Loucy (cell line): ENCODE data around the gene ERC1.
"Not testable (repeated sequence)": the region's sequence is repeated elsewhere in the genome, so short reads cannot be mapped to it uniquely, and the experiment has no call there.

Experiments used
- H2AFZ ChIP-seq: fragments of 200-600 bp; sonication (generic); 2 replicates; pipeline ENCODE4 v1.6.0; 2016; ENCODE audit warnings: antibody characterized with exemption, mild to moderate bottlenecking, low read length, moderate library complexity
- H3F3A ChIP-seq: fragments of 200-600 bp; 2 replicates; pipeline ENCODE4 v1.6.0; 2016; ENCODE audit warnings: antibody characterized with exemption, low read depth, mild to moderate bottlenecking
- H3K27me3 ChIP-seq: fragments of 200-600 bp; sonication (generic); 2 replicates; pipeline ENCODE4 v1.6.1; 2014; ENCODE audit warnings: low read length, mild to moderate bottlenecking; ENCODE audit not compliant: insufficient read depth, poor library complexity, severe bottlenecking
- H3K36me3 ChIP-seq: fragments of 200-600 bp; sonication (generic); 2 replicates; pipeline ENCODE4 v1.6.1; 2016; ENCODE audit warnings: low read length; ENCODE audit not compliant: insufficient read depth
- H3K4me1 ChIP-seq: fragments of 200-600 bp; sonication (generic); 2 replicates; pipeline ENCODE4 v1.5.1; 2014; ENCODE audit warnings: low read length, mild to moderate bottlenecking; ENCODE audit not compliant: insufficient read depth, poor library complexity, severe bottlenecking
- H3K4me2 ChIP-seq: fragments of 200-600 bp; sonication (generic); 2 replicates; pipeline ENCODE4 v1.6.0; 2014; ENCODE audit warnings: antibody characterized with exemption, low read length, low read depth, mild to moderate bottlenecking; ENCODE audit not compliant: poor library complexity, severe bottlenecking
- H3K4me3 ChIP-seq: fragments of 200-600 bp; sonication (generic); 2 replicates; pipeline ENCODE4 v1.5.1; 2014; ENCODE audit warnings: low read length, mild to moderate bottlenecking, mixed read lengths; ENCODE audit not compliant: poor library complexity, severe bottlenecking
- H3K79me2 ChIP-seq: fragments of 200-600 bp; sonication (generic); 2 replicates; pipeline ENCODE4 v1.6.1; 2014; ENCODE audit warnings: low read length; ENCODE audit not compliant: insufficient read depth
- H3K9ac ChIP-seq: fragments of 200-600 bp; sonication (generic); 2 replicates; pipeline ENCODE4 v1.6.0; 2014; ENCODE audit warnings: mild to moderate bottlenecking, low read depth, low read length, moderate library complexity; ENCODE audit not compliant: poor library complexity, severe bottlenecking
- H3K9me2 ChIP-seq: fragments of 200-600 bp; sonication (generic); replicated peaks from 2 replicates; pipeline ENCODE4 v1.6.1; 2016; ENCODE audit warnings: low read depth, low read length, mixed read lengths
- H3K9me3 ChIP-seq: fragments of 200-600 bp; sonication (generic); 2 replicates; pipeline ENCODE4 v1.6.1; 2014; ENCODE audit warnings: mild to moderate bottlenecking, antibody characterized with exemption, low read length, low read depth; ENCODE audit not compliant: insufficient read depth
- H4K20me1 ChIP-seq: fragments of 200-600 bp; sonication (generic); 2 replicates; pipeline ENCODE4 v1.6.0; 2014; ENCODE audit warnings: antibody characterized with exemption, low read length, mild to moderate bottlenecking; ENCODE audit not compliant: insufficient read depth, poor library complexity, severe bottlenecking
- CTCF ChIP-seq: fragments of 200-600 bp; sonication (generic); conservative IDR thresholded peaks from 2 replicates; pipeline ENCODE4 v1.5.1; 2014; ENCODE audit warnings: mild to moderate bottlenecking, antibody characterized with exemption, low read length
- EZH2phosphoT487 ChIP-seq: fragments of 200-600 bp; IDR thresholded peaks from 2 replicates; pipeline ENCODE4 v1.6.1; 2018; ENCODE audit warnings: antibody characterized with exemption, mild to moderate bottlenecking, moderate library complexity, borderline replicate concordance

ERC1 gene

GRCh38 chr12:1332327-1332726 is 341.3 kb downstream of the ERC1 start:
- H3F3A ChIP-seq, result no peaks in the 10 kb centered on the region
- H3K9ac ChIP-seq, result no peak overlapping the region
- no peak overlapping the region for H2AFZ ChIP-seq
- H3K4me2 ChIP-seq, result no peak overlapping the region
- no peaks in the 10 kb centered on the region for H3K27me3 ChIP-seq
- H3K36me3 ChIP-seq, result no peaks in the 10 kb centered on the region
- no peaks in the 10 kb centered on the region for H3K9me3 ChIP-seq
- no peak overlapping the region for H3K4me3 ChIP-seq
- no peak for TF ChIP-seq CTCF
- TF ChIP-seq EZH2phosphoT487, result no peak
- no peaks in the 10 kb centered on the region for H3K79me2 ChIP-seq
- no peaks in the 10 kb centered on the region for H3K4me1 ChIP-seq
- H4K20me1 ChIP-seq, result no peaks in the 10 kb centered on the region
- H3K9me2 ChIP-seq, result no peaks in the 10 kb centered on the region

GRCh38 chr12:1338483-1339177 is 347.6 kb downstream of the ERC1 start:
- H3K4me3 ChIP-seq, result no peak overlapping the region
- H3K36me3 ChIP-seq, result no peaks in the 10 kb centered on the region
- no peaks in the 10 kb centered on the region for H3K27me3 ChIP-seq
- no peak overlapping the region for H3K4me2 ChIP-seq
- no peak overlapping the region for H3K9ac ChIP-seq
- no peaks in the 10 kb centered on the region for H3K9me2 ChIP-seq
- no peaks in the 10 kb centered on the region for H3F3A ChIP-seq
- no peaks in the 10 kb centered on the region for H3K9me3 ChIP-seq
- no peaks in the 10 kb centered on the region for H3K79me2 ChIP-seq
- H2AFZ ChIP-seq, result no peak overlapping the region
- TF ChIP-seq CTCF (no peak), EZH2phosphoT487 (no peak)
- no peaks in the 10 kb centered on the region for H4K20me1 ChIP-seq
- no peaks in the 10 kb centered on the region for H3K4me1 ChIP-seq

GRCh38 chr12:1339178-1339541 is 348.1 kb downstream of the ERC1 start:
- H3K4me3 ChIP-seq, H4K20me1 ChIP-seq, H3K36me3 ChIP-seq, H3K79me2 ChIP-seq, H3F3A ChIP-seq, H3K4me1 ChIP-seq, H3K9me3 ChIP-seq, H2AFZ ChIP-seq, H3K9me2 ChIP-seq, H3K27me3 ChIP-seq, H3K4me2 ChIP-seq, H3K9ac ChIP-seq: not testable (repeated sequence)

GRCh38 chr12:1339618-1340319 is 348.7 kb downstream of the ERC1 start:
- no peaks in the 10 kb centered on the region for H4K20me1 ChIP-seq
- H3F3A ChIP-seq, result no peaks in the 10 kb centered on the region
- no peaks in the 10 kb centered on the region for H3K79me2 ChIP-seq
- H3K36me3 ChIP-seq, result no peaks in the 10 kb centered on the region
- no peaks in the 10 kb centered on the region for H3K4me1 ChIP-seq
- no peaks in the 10 kb centered on the region for H3K27me3 ChIP-seq
- no peaks in the 10 kb centered on the region for H3K9me3 ChIP-seq
- H3K4me2 ChIP-seq, result no peak overlapping the region
- H3K9ac ChIP-seq, result no peak overlapping the region
- H2AFZ ChIP-seq, result no peak overlapping the region
- H3K9me2 ChIP-seq, result no peaks in the 10 kb centered on the region
- no peak for TF ChIP-seq EZH2phosphoT487
- no peak for TF ChIP-seq CTCF
- no peak overlapping the region for H3K4me3 ChIP-seq

GRCh38 chr12:1341270-1341669 is 350.2 kb downstream of the ERC1 start:
- H3K4me2 ChIP-seq, H3K27me3 ChIP-seq, H3K36me3 ChIP-seq, H3K9me2 ChIP-seq, H3K79me2 ChIP-seq, H3K9me3 ChIP-seq, H4K20me1 ChIP-seq, H3K4me1 ChIP-seq, H3K4me3 ChIP-seq, H2AFZ ChIP-seq, H3K9ac ChIP-seq, H3F3A ChIP-seq: not testable (repeated sequence)
